HepG2 (cell line): ENCODE data around the gene RAB34. TPM values are rescaled to one million over a fixed set of nuclear protein-coding genes. Genes with fewer than 3 reads are reported as not detected.

Experiments used
- ATF2 ChIP-seq: sonication (generic); formaldehyde crosslinking; IDR thresholded peaks from 2 replicates; pipeline ENCODE4 v1.4.0; 2020; ENCODE audit warnings: missing genetic modification reagents
- BCLAF1 ChIP-seq: fragments of 450-650 bp; IDR thresholded peaks from 2 replicates; pipeline ENCODE4 v1.6.1; 2017; ENCODE audit warnings: mild to moderate bottlenecking
- ELK4 ChIP-seq: sonication (generic); formaldehyde crosslinking; IDR thresholded peaks from 2 replicates; pipeline ENCODE4 v1.9.0; 2021; ENCODE audit warnings: missing genetic modification reagents, borderline replicate concordance
- EP300 ChIP-seq, 3 experiments: sonication (generic) in 1 of 3; formaldehyde crosslinking in 1 of 3; IDR thresholded peaks; 2 replicates each; pipeline versions ENCODE4 v1.5.1 to v1.6.1; 2011 to 2020; ENCODE audit warnings: low read depth in 2 of 3, low read length in 2 of 3, borderline replicate concordance in 1 of 3, improper control_type of control experiment in 1 of 3, mild to moderate bottlenecking in 1 of 3, missing genetic modification reagents in 1 of 3, moderate library complexity in 1 of 3
- IRF1 ChIP-seq: sonication (generic); formaldehyde crosslinking; IDR thresholded peaks from 2 replicates; pipeline ENCODE4 v1.4.0; 2020; ENCODE audit warnings: low read depth, mild to moderate bottlenecking, missing genetic modification reagents
- MAFF ChIP-seq: IDR thresholded peaks from 2 replicates; pipeline ENCODE4 v1.6.1; 2011; ENCODE audit warnings: low read depth, low read length, improper control_type of control experiment
- NBN ChIP-seq: fragments of 450-650 bp; conservative IDR thresholded peaks from 2 replicates; pipeline ENCODE4 v1.6.1; 2017
- NR2F6 ChIP-seq, 2 experiments: IDR thresholded peaks; 2 replicates each; pipeline ENCODE4 v1.6.1; 2016; ENCODE audit warnings: antibody characterized with exemption in 1 of 2, mild to moderate bottlenecking in 1 of 2
- REL ChIP-seq: sonication (generic); formaldehyde crosslinking; conservative IDR thresholded peaks from 2 replicates; pipeline ENCODE4 v1.8.0; 2022; ENCODE audit warnings: mild to moderate bottlenecking, missing genetic modification reagents, moderate library complexity
- RFX5 ChIP-seq: IDR thresholded peaks from 2 replicates; pipeline ENCODE4 v1.6.1; 2011; ENCODE audit warnings: low read depth, low read length, improper control_type of control experiment
- RFXAP ChIP-seq: sonication (generic); formaldehyde crosslinking; IDR thresholded peaks from 2 replicates; pipeline ENCODE4 v1.4.0; 2020; ENCODE audit warnings: missing genetic modification reagents, borderline replicate concordance
- SNAPC2 ChIP-seq: sonication (generic); formaldehyde crosslinking; IDR thresholded peaks from 2 replicates; pipeline ENCODE4 v1.8.1; 2022; ENCODE audit warnings: mild to moderate bottlenecking, missing genetic modification reagents
- SRSF4 ChIP-seq: fragments of 200-400 bp; formaldehyde crosslinking; IDR thresholded peaks from one replicate; pipeline ENCODE4 v1.6.1; 2018; ENCODE audit warnings: mild to moderate bottlenecking, low read depth, low read length, moderate library complexity; ENCODE audit not compliant: poor library complexity, severe bottlenecking
- TBL1XR1 ChIP-seq: fragments of 150-350 bp; IDR thresholded peaks from 2 replicates; pipeline ENCODE4 v1.6.1; 2014; ENCODE audit warnings: borderline replicate concordance, low read length; ENCODE audit not compliant: partially characterized antibody
- ZNF225 ChIP-seq: sonication (generic); formaldehyde crosslinking; IDR thresholded peaks from 2 replicates; pipeline ENCODE4 v1.4.0; 2020; ENCODE audit warnings: mild to moderate bottlenecking, missing genetic modification reagents
- ZNF296 ChIP-seq: sonication (generic); formaldehyde crosslinking; conservative IDR thresholded peaks from 2 replicates; pipeline ENCODE4 v1.5.0; 2020; ENCODE audit warnings: mild to moderate bottlenecking, missing genetic modification reagents
- ZNF331 ChIP-seq: sonication (generic); formaldehyde crosslinking; IDR thresholded peaks from 2 replicates; pipeline ENCODE4 v1.4.0; 2020; ENCODE audit warnings: missing genetic modification reagents
- ZNF441 ChIP-seq: sonication (generic); formaldehyde crosslinking; IDR thresholded peaks from 2 replicates; pipeline ENCODE4 v1.7.0; 2021; ENCODE audit warnings: missing genetic modification reagents, borderline replicate concordance
- ZNF639 ChIP-seq: conservative IDR thresholded peaks from 2 replicates; pipeline ENCODE4 v1.6.1; 2018; ENCODE audit warnings: missing genetic modification reagents
- ZNF691 ChIP-seq: sonication (generic); formaldehyde crosslinking; IDR thresholded peaks from 2 replicates; pipeline ENCODE4 v1.4.0; 2020; ENCODE audit warnings: missing genetic modification reagents, low read depth, mild to moderate bottlenecking, borderline replicate concordance
- polyA plus RNA-seq, 8 experiments: library from polyadenylated mRNA; depleted of rRNA in 3 of 8; stranded (reverse) in 7 of 8; unstranded in 1 of 8; fragments of >200 nt; fragmentation: Illumina TruSeq in 4 of 8; extraction: Trizol in 4 of 8; gene quantifications; 2 replicates each; pipeline versions ENCODE4 v1.2.1 to v1.2.3, GENCODE V29; 2011 to 2016; ENCODE audit warnings: low read depth in 4 of 8, missing spikeins in 1 of 8, mixed read lengths in 1 of 8; ENCODE audit not compliant: insufficient read depth in 1 of 8
- total RNA-seq, 5 experiments: library from RNA; depleted of rRNA; stranded (reverse); fragments of >200 nt; fragmentation: Illumina TruSeq; extraction: Trizol; gene quantifications; 2 replicates each; pipeline ENCODE4 v1.2.3, GENCODE V29; 2016; ENCODE audit warnings: low read depth in 1 of 5

The RAB34 gene
- total and polyA plus RNA-seq, 2 of the 13 experiments (the other 11 are each of a cell fraction or from before 2014, with no cell fraction given) = 0.49 TPM; not detected in 1

GRCh38 chr17:28725660-28726225 is 8.1 kb upstream of the RAB34 start (continued):
- TF ChIP-seq ELK4 (CRISPR knock-in tag) = no peak
- 0 out of 2 replicates have a peak, but pooled peaks have one; percentile 42 for TF ChIP-seq ZNF441
- no peak for TF ChIP-seq BCLAF1
- TF ChIP-seq ATF2 = no peak
- TF ChIP-seq TBL1XR1 = no peak
- TF ChIP-seq ZNF331 = peak; percentile 13
- peak; percentile 82 for TF ChIP-seq SRSF4
- TF ChIP-seq ZNF225 (CRISPR knock-in tag) = peak; percentile 95
- no peak; the same call in 1 of the 2 replicates for TF ChIP-seq REL (CRISPR knock-in tag)
- TF ChIP-seq SNAPC2 = no peak
- TF ChIP-seq ZNF691 (CRISPR knock-in tag) = peak; percentile 61; the same call in 1 of the 2 replicates
- TF ChIP-seq RFX5 = no peak
- TF ChIP-seq EP300 (IDR thresholded peaks at IDR 0.05; ENCODE audit: low read depth in 2 of 2, low read length in 2 of 2) = no peak
- peak; percentile 10; the same call in 1 of the 2 replicates for TF ChIP-seq EP300 (CRISPR knock-in tag; IDR thresholded peaks at IDR 0.05; ENCODE audit: borderline replicate concordance)
- no peak for TF ChIP-seq RFXAP (CRISPR knock-in tag)
- TF ChIP-seq NR2F6 (IDR thresholded peaks at IDR 0.05) = no peak
- peak; percentile 12; the same call in 1 of the 2 replicates for TF ChIP-seq NR2F6 (CRISPR knock-in tag; IDR thresholded peaks at IDR 0.05)
- no peak for TF ChIP-seq NBN
- TF ChIP-seq IRF1 (CRISPR knock-in tag) = no peak
- TF ChIP-seq ZNF296 (CRISPR knock-in tag) = no peak
- no peak for TF ChIP-seq ZNF639 (CRISPR knock-in tag)
- no peak for TF ChIP-seq MAFF
